Prostate gland (tissue), 2 donors: ENCODE data around the gene RGS3. TPM values are rescaled to one million over a fixed set of nuclear protein-coding genes. Genes with fewer than 3 reads are reported as not detected.
A peak's percentile ranks its signal among the peaks of the same experiment; 100 is the strongest.

ENCODE experiments used
- DNase-seq: peaks from one replicate; pipeline ENCODE4 v3.0.0-alpha.2; 2019; ENCODE audit warnings: low spot score
- H3K27ac ChIP-seq, 2 donors: fragments of 200-600 bp; sonication (generic); 2 replicates each; pipeline ENCODE4 v1.5.1; 2017 to 2019
- H3K27me3 ChIP-seq: fragments of 200-600 bp; sonication (generic); replicated peaks from 2 replicates; pipeline ENCODE4 v1.5.1; 2019; ENCODE audit not compliant: insufficient read depth
- H3K36me3 ChIP-seq, 2 donors: fragments of 200-600 bp; sonication (generic); 1 replicate in 1 of 2; 2 replicates in 1 of 2; pipeline versions ENCODE4 v1.5.1 to v1.8.1; 2017 to 2019
- H3K4me1 ChIP-seq: fragments of 200-600 bp; sonication (generic); replicated peaks from 2 replicates; pipeline ENCODE4 v1.5.1; 2019
- H3K4me3 ChIP-seq, 2 donors: fragments of 200-600 bp; sonication (generic); 2 replicates each; pipeline ENCODE4 v1.5.1; 2017 to 2019
- H3K9me3 ChIP-seq: fragments of 200-600 bp; sonication (generic); 2 replicates; pipeline ENCODE4 v1.5.1; 2017
- CTCF ChIP-seq, 4 experiments: fragments of 200-600 bp in 2 of 4; fragments of 450-650 bp in 2 of 4; sonication (generic) in 2 of 4; IDR thresholded peaks; 1 replicate in 3 of 4; 2 replicates in 1 of 4; pipeline ENCODE4 v1.5.1; 2016 to 2019; ENCODE audit warnings: antibody characterized with exemption in 4 of 4, mild to moderate bottlenecking in 2 of 4, moderate library complexity in 2 of 4
- POLR2A ChIP-seq: fragments of 450-650 bp; IDR thresholded peaks from one replicate; pipeline ENCODE4 v1.6.1; 2016; ENCODE audit warnings: antibody characterized with exemption, mild to moderate bottlenecking
- POLR2AphosphoS5 ChIP-seq: sonication (generic); formaldehyde crosslinking; IDR thresholded peaks from one replicate; pipeline ENCODE4 v1.6.1; 2017; ENCODE audit warnings: antibody characterized with exemption
- WGBS: methylation state at CpG from one replicate; pipeline ENCODE4 v1.1.5; 2018; 5-methylcytosine and 5-hydroxymethylcytosine counted together
- intact Hi-C: fragments of 100-400 bp; cut with DNase I; formaldehyde crosslinking; loops from one replicate; pipeline ENCODE4 v1.14.2; 2022
- total RNA-seq, 2 donors: library from RNA; depleted of rRNA; stranded (reverse); fragments of >200 nt; gene quantifications; one replicate each; pipeline ENCODE4 v1.1.0, GENCODE V29; 2016

RGS3 gene
- total RNA-seq, 2 donors from 2014 or later = 26.5 to 98.9 TPM

- intact Hi-C loops = no loop called here
- no peak for DNase-seq
- TF ChIP-seq POLR2A (no peak), CTCF (IDR thresholded peaks at IDR 0.05) (no peak), POLR2AphosphoS5 (no peak)
- Histone ChIP-seq H3K4me3 (no peak overlapping the region), H3K9me3 (no peaks in the 10 kb centered on the region), H3K27me3 (no peaks in the 10 kb centered on the region), H3K4me1 (no peaks in the 10 kb centered on the region), H3K36me3 (no peaks in the 10 kb centered on the region), H3K27ac (peak overlapping the region in 1 of 2 donors; percentile 11)
- WGBS = 63% methylated on average over 8 of the region's 8 CpGs
Observed at GRCh38 chr9:113626735-113627495, 163.4 kb downstream of the RGS3 start.

- Histone ChIP-seq H3K9me3 (no peaks in the 10 kb centered on the region), H3K27ac (no peak overlapping the region), H3K27me3 (no peaks in the 10 kb centered on the region), H3K4me1 (no peaks in the 10 kb centered on the region), H3K36me3 (no peaks in the 10 kb centered on the region), H3K4me3 (no peak overlapping the region)
- TF ChIP-seq CTCF (IDR thresholded peaks at IDR 0.05) = no peak
- no peak for TF ChIP-seq POLR2AphosphoS5
- TF ChIP-seq POLR2A = no peak
- 72% methylated on average over 4 of the region's 4 CpGs for WGBS
- no peak for DNase-seq
- intact Hi-C loops = no loop called here
Observed at GRCh38 chr9:113628621-113629020, 165.1 kb downstream of the RGS3 start.

- Histone ChIP-seq H3K4me3 (no peak overlapping the region), H3K4me1 (no peaks in the 10 kb centered on the region), H3K27ac (no peak overlapping the region), H3K36me3 (no peaks in the 10 kb centered on the region), H3K9me3 (no peaks in the 10 kb centered on the region), H3K27me3 (no peaks in the 10 kb centered on the region)
- intact Hi-C loops = no loop called here
- DNase-seq = no peak
- TF ChIP-seq CTCF (IDR thresholded peaks at IDR 0.05) (no peak), POLR2AphosphoS5 (no peak), POLR2A (no peak)
- 83% methylated on average over 11 of the region's 11 CpGs for WGBS
Observed at GRCh38 chr9:113630386-113631136, 167.0 kb downstream of the RGS3 start.

- WGBS = 67% methylated on average over 10 of the region's 10 CpGs
- H3K27me3 ChIP-seq = no peaks in the 10 kb centered on the region
- no peaks in the 10 kb centered on the region for H3K36me3 ChIP-seq
- H3K27ac ChIP-seq = no peak overlapping the region
- DNase-seq = no peak
- no peaks in the 10 kb centered on the region for H3K9me3 ChIP-seq
- intact Hi-C loops = no loop called here
- H3K4me1 ChIP-seq = no peaks in the 10 kb centered on the region
- H3K4me3 ChIP-seq = no peak overlapping the region
- TF ChIP-seq POLR2AphosphoS5 (no peak), POLR2A (no peak), CTCF (IDR thresholded peaks at IDR 0.05) (no peak)
Observed at GRCh38 chr9:113631137-113631765, 167.7 kb downstream of the RGS3 start.
